Measurements from ENCODE around the gene PCDHAC1.
"Not testable (repeated sequence)": the region's sequence is repeated elsewhere in the genome, so short reads cannot be mapped to it uniquely, and the experiment has no call there.

The PCDHAC1 gene, protein sequence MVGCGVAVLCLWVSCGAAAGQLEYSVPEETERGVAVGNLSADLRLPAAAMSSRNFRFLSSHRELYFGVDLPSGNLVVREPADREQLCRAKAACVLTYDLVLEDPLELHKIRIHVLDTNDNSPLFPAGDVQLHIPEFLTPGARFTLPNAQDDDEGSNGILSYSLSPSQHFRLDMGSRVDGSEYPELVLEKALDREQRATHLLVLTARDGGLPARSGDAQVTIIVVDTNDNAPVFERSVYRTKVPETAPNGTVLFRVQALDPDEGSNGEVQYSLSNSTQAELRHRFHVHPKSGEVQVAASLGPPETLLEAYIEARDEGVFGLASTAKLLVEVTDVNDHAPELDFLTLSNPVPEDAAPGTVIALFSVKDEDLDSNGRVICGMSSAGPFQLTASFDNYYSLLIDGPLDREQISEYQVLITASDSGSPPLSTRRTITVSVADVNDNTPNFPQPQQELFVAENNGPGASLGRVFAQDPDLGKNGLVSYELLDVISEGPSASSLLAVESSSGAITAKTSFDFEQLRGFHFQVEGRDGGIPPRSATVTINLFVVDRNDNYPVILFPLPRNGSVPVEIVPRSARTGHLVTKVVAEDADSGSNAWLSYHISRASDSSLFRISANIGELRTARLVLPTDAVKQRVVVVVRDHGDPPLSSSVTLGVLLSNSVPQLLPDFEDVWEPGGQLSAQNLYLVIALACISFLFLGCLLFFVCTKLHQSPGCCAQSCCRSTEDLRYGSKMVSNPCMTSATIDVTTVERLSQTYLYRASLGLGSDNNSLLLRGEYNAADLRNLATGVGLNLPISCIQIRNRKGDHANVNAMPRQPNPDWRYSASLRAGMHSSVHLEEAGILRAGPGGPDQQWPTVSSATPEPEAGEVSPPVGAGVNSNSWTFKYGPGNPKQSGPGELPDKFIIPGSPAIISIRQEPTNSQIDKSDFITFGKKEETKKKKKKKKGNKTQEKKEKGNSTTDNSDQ

DNA sequence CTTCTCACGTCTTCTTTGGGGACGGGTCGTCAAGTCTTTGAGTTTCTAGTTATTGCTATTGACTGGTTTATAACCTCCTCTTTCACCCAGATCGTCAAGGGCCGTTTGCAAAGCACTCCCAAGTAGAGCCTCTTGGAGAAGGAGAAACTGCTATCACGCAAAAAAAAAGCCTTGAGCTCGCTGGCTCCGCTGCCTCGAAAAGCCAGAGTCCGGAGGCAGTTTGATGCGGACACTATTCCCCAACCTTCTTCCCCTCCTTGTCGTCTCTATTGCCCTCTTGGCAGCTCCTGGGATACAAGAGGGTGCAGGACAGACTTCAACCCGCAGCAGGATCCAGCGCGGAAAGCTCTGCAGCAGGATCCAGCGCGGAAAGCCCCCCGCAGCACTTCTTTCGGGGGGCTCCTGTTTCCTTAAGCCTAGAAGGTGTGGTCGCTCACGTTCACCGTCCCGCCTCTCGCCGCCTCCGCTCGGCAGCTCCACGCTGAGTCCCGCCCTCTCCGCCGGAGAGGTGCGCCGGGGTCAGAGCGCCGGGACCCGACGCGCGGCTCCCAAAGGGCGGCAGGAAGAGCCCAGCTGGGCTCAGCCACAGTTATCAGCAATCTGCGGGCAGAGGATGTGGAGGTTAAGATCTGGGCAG, at the start of gene PCDHAC1:
PCDHAC1 (plus strand) TSS at position 494 of the 637 bp plus-strand sequence. CDS start 594 bp downstream, outside the sequence.
- TF ChIP-seq EZH2 (IDR thresholded peaks at IDR 0.05; ENCODE audit: borderline replicate concordance, low read depth, low read length, severe bottlenecking), result no peak
- TF ChIP-seq, protein P1, sequence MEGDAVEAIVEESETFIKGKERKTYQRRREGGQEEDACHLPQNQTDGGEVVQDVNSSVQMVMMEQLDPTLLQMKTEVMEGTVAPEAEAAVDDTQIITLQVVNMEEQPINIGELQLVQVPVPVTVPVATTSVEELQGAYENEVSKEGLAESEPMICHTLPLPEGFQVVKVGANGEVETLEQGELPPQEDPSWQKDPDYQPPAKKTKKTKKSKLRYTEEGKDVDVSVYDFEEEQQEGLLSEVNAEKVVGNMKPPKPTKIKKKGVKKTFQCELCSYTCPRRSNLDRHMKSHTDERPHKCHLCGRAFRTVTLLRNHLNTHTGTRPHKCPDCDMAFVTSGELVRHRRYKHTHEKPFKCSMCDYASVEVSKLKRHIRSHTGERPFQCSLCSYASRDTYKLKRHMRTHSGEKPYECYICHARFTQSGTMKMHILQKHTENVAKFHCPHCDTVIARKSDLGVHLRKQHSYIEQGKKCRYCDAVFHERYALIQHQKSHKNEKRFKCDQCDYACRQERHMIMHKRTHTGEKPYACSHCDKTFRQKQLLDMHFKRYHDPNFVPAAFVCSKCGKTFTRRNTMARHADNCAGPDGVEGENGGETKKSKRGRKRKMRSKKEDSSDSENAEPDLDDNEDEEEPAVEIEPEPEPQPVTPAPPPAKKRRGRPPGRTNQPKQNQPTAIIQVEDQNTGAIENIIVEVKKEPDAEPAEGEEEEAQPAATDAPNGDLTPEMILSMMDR (IDR thresholded peaks at IDR 0.05; ENCODE audit: borderline replicate concordance, extremely low read depth, low read length, poor library complexity, severe bottlenecking), result no peak
- no peak within 1 kb of the TSS for H3K4me3 ChIP-seq (ENCODE audit: low read depth in 1 of 2, low read length in 2 of 2)
- H3K9ac ChIP-seq (ENCODE audit: low read depth, low read length), result no peak within 1 kb of the TSS
- H2AFZ ChIP-seq (ENCODE audit: low read depth, low read length), result no peak within 1 kb of the TSS
- no peaks in the 10 kb centered on the region for H4K20me1 ChIP-seq (ENCODE audit: insufficient read depth, low read length)
- H3K9me3 ChIP-seq (ENCODE audit: insufficient read depth, low read length, severe bottlenecking), result peaks cover 4% of the 10 kb centered on the region
- no peak within 1 kb of the TSS for H3K4me2 ChIP-seq (ENCODE audit: insufficient read depth, low read length)
- no peaks in the 10 kb centered on the region for H3K4me1 ChIP-seq (ENCODE audit: insufficient read depth, low read length)
- H3K27me3 ChIP-seq (ENCODE audit: insufficient read depth, low read length, poor library complexity), result no peaks in the 10 kb centered on the region
- no peaks in the 10 kb centered on the region for H3K79me2 ChIP-seq (ENCODE audit: insufficient read depth, low read length)
- no peak within 1 kb of the TSS for H3K27ac ChIP-seq (ENCODE audit: low read length)
- no peaks in the 10 kb centered on the region for H3K36me3 ChIP-seq (ENCODE audit: insufficient read depth, low read length)
- DNase-seq (no peak), ATAC-seq (ENCODE audit: insufficient read depth, low read depth) (no peak)

DNA sequence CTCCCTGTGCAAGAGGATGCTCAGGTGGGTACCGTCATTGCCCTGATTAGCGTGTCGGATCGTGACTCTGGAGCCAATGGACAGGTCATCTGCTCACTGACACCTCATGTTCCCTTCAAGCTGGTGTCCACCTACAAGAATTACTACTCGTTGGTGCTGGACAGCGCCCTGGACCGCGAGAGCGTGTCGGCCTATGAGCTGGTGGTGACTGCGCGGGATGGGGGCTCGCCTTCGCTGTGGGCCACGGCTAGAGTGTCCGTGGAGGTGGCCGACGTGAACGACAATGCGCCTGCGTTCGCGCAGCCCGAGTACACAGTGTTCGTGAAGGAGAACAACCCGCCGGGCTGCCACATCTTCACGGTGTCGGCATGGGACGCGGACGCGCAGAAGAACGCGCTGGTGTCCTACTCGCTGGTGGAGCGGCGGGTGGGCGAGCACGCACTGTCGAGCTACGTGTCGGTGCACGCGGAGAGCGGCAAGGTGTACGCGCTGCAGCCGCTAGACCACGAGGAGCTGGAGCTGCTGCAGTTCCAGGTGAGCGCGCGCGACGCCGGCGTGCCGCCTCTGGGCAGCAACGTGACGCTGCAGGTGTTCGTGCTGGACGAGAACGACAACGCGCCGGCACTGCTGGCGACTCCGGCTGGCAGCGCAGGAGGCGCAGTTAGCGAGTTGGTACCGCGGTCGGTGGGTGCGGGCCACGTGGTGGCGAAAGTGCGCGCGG, 49.4 kb upstream of the PCDHAC1 start:
- not testable (repeated sequence) for H3K9ac ChIP-seq (ENCODE audit: low read depth, low read length); H3K4me3 ChIP-seq (ENCODE audit: low read depth in 1 of 2, low read length in 2 of 2); H3K9me3 ChIP-seq (ENCODE audit: insufficient read depth, low read length, severe bottlenecking); DNase-seq; ATAC-seq (ENCODE audit: insufficient read depth, low read depth); H4K20me1 ChIP-seq (ENCODE audit: insufficient read depth, low read length); H3K4me1 ChIP-seq (ENCODE audit: insufficient read depth, low read length); H3K4me2 ChIP-seq (ENCODE audit: insufficient read depth, low read length); H3K27ac ChIP-seq (ENCODE audit: low read length); H3K27me3 ChIP-seq (ENCODE audit: insufficient read depth, low read length, poor library complexity); H3K36me3 ChIP-seq (ENCODE audit: insufficient read depth, low read length); H2AFZ ChIP-seq (ENCODE audit: low read depth, low read length); H3K79me2 ChIP-seq (ENCODE audit: insufficient read depth, low read length)

DNA sequence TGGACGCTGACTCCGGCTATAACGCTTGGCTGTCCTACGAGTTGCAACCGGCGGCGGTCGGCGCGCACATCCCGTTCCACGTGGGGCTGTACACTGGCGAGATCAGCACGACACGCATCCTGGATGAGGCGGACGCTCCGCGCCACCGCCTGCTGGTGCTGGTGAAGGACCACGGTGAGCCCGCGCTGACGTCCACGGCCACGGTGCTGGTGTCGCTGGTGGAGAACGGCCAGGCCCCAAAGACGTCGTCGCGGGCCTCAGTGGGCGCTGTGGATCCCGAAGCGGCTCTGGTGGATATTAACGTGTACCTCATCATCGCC, 48.9 kb upstream of the PCDHAC1 start:
- no peaks in the 10 kb centered on the region for H3K36me3 ChIP-seq (ENCODE audit: insufficient read depth, low read length)
- H3K9me3 ChIP-seq (ENCODE audit: insufficient read depth, low read length, severe bottlenecking), result no peaks in the 10 kb centered on the region
- ATAC-seq (ENCODE audit: insufficient read depth, low read depth) (no peak), DNase-seq (no peak)
- H2AFZ ChIP-seq (ENCODE audit: low read depth, low read length), result no peak overlapping the region
- H3K4me2 ChIP-seq (ENCODE audit: insufficient read depth, low read length), result no peak overlapping the region
- H3K79me2 ChIP-seq (ENCODE audit: insufficient read depth, low read length), result no peaks in the 10 kb centered on the region
- no peak overlapping the region for H3K27ac ChIP-seq (ENCODE audit: low read length)
- TF ChIP-seq EZH2 (IDR thresholded peaks at IDR 0.05; ENCODE audit: borderline replicate concordance, low read depth, low read length, severe bottlenecking), result no peak
- TF ChIP-seq, protein P1 (IDR thresholded peaks at IDR 0.05; ENCODE audit: borderline replicate concordance, extremely low read depth, low read length, poor library complexity, severe bottlenecking), result no peak
- H3K4me3 ChIP-seq (ENCODE audit: low read depth in 1 of 2, low read length in 2 of 2), result no peak overlapping the region
- peaks cover 2% of the 10 kb centered on the region for H3K27me3 ChIP-seq (ENCODE audit: insufficient read depth, low read length, poor library complexity)
- H3K9ac ChIP-seq (ENCODE audit: low read depth, low read length), result no peak overlapping the region
- H3K4me1 ChIP-seq (ENCODE audit: insufficient read depth, low read length), result no peaks in the 10 kb centered on the region
- H4K20me1 ChIP-seq (ENCODE audit: insufficient read depth, low read length), result no peaks in the 10 kb centered on the region
